Trophoblast cell (in vitro differentiated cells and primary cell): ENCODE results near the gene PTDSS2.

Experiments
- DNase-seq, 2 donors: peaks; one replicate each; pipeline ENCODE4 v3.0.0-alpha.2; 2016
- H2AFZ ChIP-seq: 2 replicates; pipeline ENCODE4 v1.6.1; 2013; ENCODE audit warnings: low read length, moderate library complexity, mild to moderate bottlenecking; ENCODE audit not compliant: insufficient read depth, poor library complexity
- H2AK5ac ChIP-seq: 2 replicates; pipeline ENCODE4 v1.6.1; 2013; ENCODE audit warnings: mild to moderate bottlenecking, low read length
- H2BK120ac ChIP-seq: 2 replicates; pipeline ENCODE4 v1.6.1; 2013; ENCODE audit warnings: low read length, mild to moderate bottlenecking, moderate library complexity; ENCODE audit not compliant: insufficient read depth, poor library complexity
- H2BK12ac ChIP-seq: 2 replicates; pipeline ENCODE4 v1.6.1; 2013; ENCODE audit warnings: mild to moderate bottlenecking, low read length, moderate library complexity
- H2BK5ac ChIP-seq: 2 replicates; pipeline ENCODE4 v1.6.1; 2013; ENCODE audit warnings: low read length, low read depth, moderate library complexity, mild to moderate bottlenecking; ENCODE audit not compliant: poor library complexity
- H3K14ac ChIP-seq: 2 replicates; pipeline ENCODE4 v1.6.1; 2013; ENCODE audit warnings: mild to moderate bottlenecking, low read length
- H3K18ac ChIP-seq: 2 replicates; pipeline ENCODE4 v1.6.1; 2013; ENCODE audit warnings: mild to moderate bottlenecking, low read length
- H3K23ac ChIP-seq: 2 replicates; pipeline ENCODE4 v1.6.1; 2013; ENCODE audit warnings: low read length
- H3K27ac ChIP-seq: 2 replicates; pipeline ENCODE4 v1.5.1; 2013; ENCODE audit warnings: low read depth, mild to moderate bottlenecking, inconsistent platforms, low read length, moderate library complexity
- H3K27me3 ChIP-seq: 2 replicates; pipeline ENCODE4 v1.6.1; 2013; ENCODE audit warnings: inconsistent platforms, mild to moderate bottlenecking, low read length, moderate library complexity; ENCODE audit not compliant: insufficient read depth
- H3K36me3 ChIP-seq, 2 experiments: 1 replicate in 1 of 2; 2 replicates in 1 of 2; pipeline ENCODE4 v1.6.1; 2013; ENCODE audit warnings: low read length in 2 of 2, mild to moderate bottlenecking in 2 of 2, moderate library complexity in 1 of 2; ENCODE audit not compliant: insufficient read depth in 2 of 2, control insufficient read depth in 1 of 2
- H3K4ac ChIP-seq: 2 replicates; pipeline ENCODE4 v1.6.1; 2013; ENCODE audit warnings: low read depth, mild to moderate bottlenecking, low read length, moderate library complexity
- H3K4me1 ChIP-seq, 2 experiments: 1 replicate in 1 of 2; 2 replicates in 1 of 2; pipeline ENCODE4 v1.6.1; 2013; ENCODE audit warnings: low read length in 2 of 2, mild to moderate bottlenecking in 2 of 2, moderate library complexity in 1 of 2; ENCODE audit not compliant: insufficient read depth in 2 of 2, control insufficient read depth in 1 of 2
- H3K4me2 ChIP-seq: 2 replicates; pipeline ENCODE4 v1.6.1; 2013; ENCODE audit warnings: inconsistent platforms, mild to moderate bottlenecking, low read length, moderate library complexity
- H3K4me3 ChIP-seq: 2 replicates; pipeline ENCODE4 v1.5.1; 2013; ENCODE audit warnings: mild to moderate bottlenecking, low read depth, low read length, inconsistent platforms
- H3K79me1 ChIP-seq: one replicate; pipeline ENCODE4 v1.6.1; 2013; ENCODE audit warnings: low read length
- H3K79me2 ChIP-seq: 2 replicates; pipeline ENCODE4 v1.6.1; 2013; ENCODE audit warnings: low read length, mild to moderate bottlenecking; ENCODE audit not compliant: control insufficient read depth, insufficient read depth, poor library complexity
- H3K9ac ChIP-seq: 2 replicates; pipeline ENCODE4 v1.6.1; 2013; ENCODE audit warnings: mild to moderate bottlenecking, low read length
- H3K9me3 ChIP-seq: 2 replicates; pipeline ENCODE4 v1.6.1; 2013; ENCODE audit warnings: low read depth, mild to moderate bottlenecking, control low read depth, inconsistent platforms, low read length; ENCODE audit not compliant: insufficient read depth
- H4K12ac ChIP-seq: 2 replicates; pipeline ENCODE4 v1.6.1; 2013; ENCODE audit warnings: low read depth, mild to moderate bottlenecking, low read length, moderate library complexity
- H4K8ac ChIP-seq: 2 replicates; pipeline ENCODE4 v1.6.1; 2013; ENCODE audit warnings: low read depth, mild to moderate bottlenecking, low read length, moderate library complexity
- H4K91ac ChIP-seq: one replicate; pipeline ENCODE4 v1.6.1; 2013; ENCODE audit warnings: low read depth, mild to moderate bottlenecking, low read length, moderate library complexity
- whole genome bisulfite sequencing: extraction: QIAGEN DNeasy Blood & Tissue Kit; methylation state at CpG from one replicate; pipeline ENCODE4 v1.1.7; 2013; ENCODE audit warnings: missing lambda C conversion rate; ENCODE audit not compliant: insufficient read length, insufficient coverage; ENCODE audit errors: extremely low coverage; 5-methylcytosine and 5-hydroxymethylcytosine counted together

Gene PTDSS2

GRCh38 chr11:453564-453963, 3.5 kb downstream of the PTDSS2 start:
- Histone ChIP-seq H3K79me1 (peaks cover 10% of the 10 kb centered on the region), H3K14ac (no peak overlapping the region)

GRCh38 chr11:454043-454442, 4.0 kb downstream of the PTDSS2 start:
- H4K91ac ChIP-seq = no peak overlapping the region
- H2BK5ac ChIP-seq = no peak overlapping the region
- no peak overlapping the region for H3K23ac ChIP-seq
- H2AFZ ChIP-seq = no peak overlapping the region
- H3K27ac ChIP-seq = no peak overlapping the region
- no peak overlapping the region for H3K14ac ChIP-seq
- H3K9me3 ChIP-seq = peaks cover 3% of the 10 kb centered on the region
- no peak overlapping the region for H3K18ac ChIP-seq
- no peak overlapping the region for H3K4ac ChIP-seq
- no peak overlapping the region for H3K4me2 ChIP-seq
- H3K4me1 ChIP-seq = peaks cover 10 to 15% of the 10 kb centered on the region in 2 experiments
- H3K36me3 ChIP-seq = peaks cover 28 to 37% of the 10 kb centered on the region in 2 experiments
- no peak overlapping the region for H4K8ac ChIP-seq
- peaks cover 10% of the 10 kb centered on the region for H3K79me1 ChIP-seq
- H3K9ac ChIP-seq = no peak overlapping the region
- no peak overlapping the region for H2AK5ac ChIP-seq
- no peaks in the 10 kb centered on the region for H3K27me3 ChIP-seq
- H3K4me3 ChIP-seq = no peak overlapping the region
- H2BK120ac ChIP-seq = no peak overlapping the region
- DNase-seq = no peak
- H4K12ac ChIP-seq = no peak overlapping the region
- no CpG with 5 or more reads among the region's 9 CpGs for WGBS
- no peak overlapping the region for H2BK12ac ChIP-seq
- H3K79me2 ChIP-seq = peaks cover 16% of the 10 kb centered on the region

More at GRCh38 chr11:453564-453963, 3.5 kb downstream of the PTDSS2 start:
- no peaks in the 10 kb centered on the region for H3K27me3 ChIP-seq
- no peak overlapping the region for H3K4me3 ChIP-seq
- no peak overlapping the region for H2BK120ac ChIP-seq
- no CpG with 5 or more reads among the region's 13 CpGs for WGBS
- H3K36me3 ChIP-seq = peaks cover 28 to 35% of the 10 kb centered on the region in 2 experiments
- no peak overlapping the region for H3K4ac ChIP-seq
- H4K91ac ChIP-seq = no peak overlapping the region
- peaks cover 3% of the 10 kb centered on the region for H3K9me3 ChIP-seq
- no peak overlapping the region for H3K23ac ChIP-seq
- H2BK12ac ChIP-seq = no peak overlapping the region
- H2BK5ac ChIP-seq = no peak overlapping the region
- no peak overlapping the region for H3K4me2 ChIP-seq
- H3K4me1 ChIP-seq = peaks cover 12 to 15% of the 10 kb centered on the region in 2 experiments
- no peak for DNase-seq
- H2AFZ ChIP-seq = no peak overlapping the region
- H3K18ac ChIP-seq = no peak overlapping the region
- H4K8ac ChIP-seq = no peak overlapping the region
- H3K27ac ChIP-seq = no peak overlapping the region
- peaks cover 16% of the 10 kb centered on the region for H3K79me2 ChIP-seq
- H2AK5ac ChIP-seq = no peak overlapping the region
- no peak overlapping the region for H3K9ac ChIP-seq
- no peak overlapping the region for H4K12ac ChIP-seq

- Histone ChIP-seq H3K27ac (no peak overlapping the region), H4K8ac (no peak overlapping the region), H2BK5ac (no peak overlapping the region), H4K12ac (no peak overlapping the region), H2AFZ (no peak overlapping the region), H3K18ac (no peak overlapping the region), H3K4me2 (no peak overlapping the region), H3K4ac (peak overlapping the region; percentile 35), H3K79me1 (peaks cover 7% of the 10 kb centered on the region), H2BK120ac (no peak overlapping the region), H3K9ac (no peak overlapping the region), H3K14ac (no peak overlapping the region), H3K79me2 (peaks cover 18% of the 10 kb centered on the region), H3K23ac (no peak overlapping the region), H2AK5ac (no peak overlapping the region), H3K36me3 (peaks cover 31 to 38% of the 10 kb centered on the region in 2 experiments), H3K9me3 (peaks cover 3% of the 10 kb centered on the region), H4K91ac (no peak overlapping the region), H2BK12ac (no peak overlapping the region), H3K4me1 (peaks cover 10 to 16% of the 10 kb centered on the region in 2 experiments), H3K4me3 (no peak overlapping the region), H3K27me3 (no peaks in the 10 kb centered on the region)
- WGBS = no CpG with 5 or more reads among the region's 14 CpGs
- DNase-seq = no peak
Measured at GRCh38 chr11:454801-455565, 4.9 kb downstream of the PTDSS2 start.

DNA sequence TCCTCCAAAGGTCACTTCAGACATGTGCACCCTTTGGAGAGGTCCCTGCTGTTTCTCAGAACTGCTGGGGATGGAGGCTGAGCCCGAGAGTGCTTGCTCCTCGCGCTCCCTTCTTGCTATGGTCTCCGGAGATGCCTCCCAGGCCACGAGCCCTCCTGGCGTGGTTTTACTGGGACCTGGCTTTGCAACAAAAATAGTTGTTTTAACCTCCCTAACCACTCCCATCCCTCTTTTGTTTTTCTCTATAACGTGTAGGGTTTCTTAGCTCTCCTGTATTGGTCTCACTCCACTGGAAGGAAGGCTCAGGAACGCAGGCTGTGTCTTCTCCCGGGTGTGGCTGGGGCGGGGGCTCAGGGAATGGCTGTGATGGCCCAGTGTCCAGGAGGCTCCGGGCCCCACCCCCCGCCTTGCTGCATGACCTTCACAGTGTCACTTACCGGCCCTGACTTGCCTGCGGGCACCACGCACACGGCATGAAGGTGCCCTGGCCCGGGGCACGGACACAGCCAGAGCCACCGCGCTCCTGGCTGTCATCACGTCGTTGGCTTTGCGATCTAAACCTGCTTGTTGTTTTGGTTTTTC, 5.6 kb downstream of the PTDSS2 start:
- Histone ChIP-seq H3K79me2 (peaks cover 15% of the 10 kb centered on the region), H3K27me3 (no peaks in the 10 kb centered on the region), H3K4me1 (peaks cover 17 to 23% of the 10 kb centered on the region in 2 experiments), H3K18ac (no peak overlapping the region), H3K14ac (no peak overlapping the region), H3K79me1 (peaks cover 8% of the 10 kb centered on the region), H2AFZ (no peak overlapping the region), H2AK5ac (no peak overlapping the region), H3K36me3 (peaks cover 38 to 44% of the 10 kb centered on the region in 2 experiments), H3K4ac (no peak overlapping the region), H2BK12ac (no peak overlapping the region), H2BK120ac (no peak overlapping the region), H3K9me3 (peaks cover 3% of the 10 kb centered on the region), H4K12ac (no peak overlapping the region), H3K27ac (no peak overlapping the region), H3K4me2 (no peak overlapping the region), H3K9ac (no peak overlapping the region), H4K8ac (no peak overlapping the region), H3K4me3 (no peak overlapping the region), H2BK5ac (no peak overlapping the region), H4K91ac (no peak overlapping the region), H3K23ac (no peak overlapping the region)
- peak; percentile 55 to 69 for DNase-seq
- WGBS = no CpG with 5 or more reads among the region's 23 CpGs
